ENCODE measurements around the gene RBM20.

RBM20 gene

DNA sequence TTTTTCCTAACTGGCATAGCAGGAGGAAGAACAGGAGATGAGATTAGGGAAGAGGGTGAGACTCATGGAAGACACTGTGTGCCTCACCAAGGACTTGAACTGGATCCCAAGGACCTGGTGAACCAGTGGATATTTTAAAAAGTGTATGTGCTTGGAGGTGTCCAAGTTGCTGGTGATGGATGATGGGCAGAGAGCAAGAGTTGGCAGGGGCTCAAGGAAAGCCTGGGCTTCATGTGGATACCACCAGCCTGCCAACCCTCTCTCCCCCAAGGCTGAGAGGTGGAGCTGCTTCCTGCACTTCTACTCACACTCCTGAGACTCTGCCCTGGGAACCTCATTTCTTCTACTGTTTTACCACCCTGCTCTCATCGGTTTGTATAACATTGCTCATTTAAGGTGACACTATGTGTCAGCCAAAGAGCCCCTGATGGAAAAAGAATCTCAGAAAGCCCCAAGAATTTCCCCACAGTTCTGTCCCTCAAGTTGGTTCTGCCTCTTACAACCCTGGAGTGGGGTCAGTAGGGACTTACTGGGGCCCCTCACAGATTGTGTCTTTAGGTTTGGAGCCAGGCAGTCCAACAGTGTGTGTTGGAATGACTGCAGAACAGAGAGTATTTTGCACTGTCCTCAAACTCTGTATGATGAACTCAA lies 171.3 kb downstream of the RBM20 start:
- DNase-seq (ENCODE audit: low read depth, low spot score), result no peak
- no peak overlapping the region for H3K4me3 ChIP-seq (ENCODE audit: low read depth, low read length)
- TF ChIP-seq, protein P1, sequence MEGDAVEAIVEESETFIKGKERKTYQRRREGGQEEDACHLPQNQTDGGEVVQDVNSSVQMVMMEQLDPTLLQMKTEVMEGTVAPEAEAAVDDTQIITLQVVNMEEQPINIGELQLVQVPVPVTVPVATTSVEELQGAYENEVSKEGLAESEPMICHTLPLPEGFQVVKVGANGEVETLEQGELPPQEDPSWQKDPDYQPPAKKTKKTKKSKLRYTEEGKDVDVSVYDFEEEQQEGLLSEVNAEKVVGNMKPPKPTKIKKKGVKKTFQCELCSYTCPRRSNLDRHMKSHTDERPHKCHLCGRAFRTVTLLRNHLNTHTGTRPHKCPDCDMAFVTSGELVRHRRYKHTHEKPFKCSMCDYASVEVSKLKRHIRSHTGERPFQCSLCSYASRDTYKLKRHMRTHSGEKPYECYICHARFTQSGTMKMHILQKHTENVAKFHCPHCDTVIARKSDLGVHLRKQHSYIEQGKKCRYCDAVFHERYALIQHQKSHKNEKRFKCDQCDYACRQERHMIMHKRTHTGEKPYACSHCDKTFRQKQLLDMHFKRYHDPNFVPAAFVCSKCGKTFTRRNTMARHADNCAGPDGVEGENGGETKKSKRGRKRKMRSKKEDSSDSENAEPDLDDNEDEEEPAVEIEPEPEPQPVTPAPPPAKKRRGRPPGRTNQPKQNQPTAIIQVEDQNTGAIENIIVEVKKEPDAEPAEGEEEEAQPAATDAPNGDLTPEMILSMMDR (IDR thresholded peaks at IDR 0.05; ENCODE audit: low read depth, low read length), result no peak
- in situ Hi-C loops (cut with HindIII; ENCODE audit: low sequenced_read_pairs), result no loop called here

DNA sequence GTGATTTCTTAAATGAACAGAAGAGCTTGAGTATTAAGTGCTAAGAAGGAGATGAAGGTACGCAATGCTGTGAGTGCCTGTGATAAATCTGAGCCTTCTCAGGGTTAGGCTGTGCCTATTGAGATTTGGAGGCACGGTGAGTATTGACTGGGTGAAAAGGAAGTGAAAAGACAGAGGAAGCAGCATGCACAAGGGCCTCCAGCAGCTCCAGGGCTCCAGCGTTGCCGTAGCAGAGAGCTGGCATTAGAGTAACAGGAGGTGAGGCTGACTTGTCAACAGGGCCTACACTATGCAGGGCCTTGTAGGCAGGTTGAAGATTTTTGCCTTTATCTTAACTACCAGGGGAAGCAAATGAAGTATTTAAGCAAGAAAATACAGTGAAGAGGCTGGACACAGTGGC lies 173.5 kb downstream of the RBM20 start:
- in situ Hi-C loops (cut with HindIII; ENCODE audit: low sequenced_read_pairs), result no loop called here

DNA sequence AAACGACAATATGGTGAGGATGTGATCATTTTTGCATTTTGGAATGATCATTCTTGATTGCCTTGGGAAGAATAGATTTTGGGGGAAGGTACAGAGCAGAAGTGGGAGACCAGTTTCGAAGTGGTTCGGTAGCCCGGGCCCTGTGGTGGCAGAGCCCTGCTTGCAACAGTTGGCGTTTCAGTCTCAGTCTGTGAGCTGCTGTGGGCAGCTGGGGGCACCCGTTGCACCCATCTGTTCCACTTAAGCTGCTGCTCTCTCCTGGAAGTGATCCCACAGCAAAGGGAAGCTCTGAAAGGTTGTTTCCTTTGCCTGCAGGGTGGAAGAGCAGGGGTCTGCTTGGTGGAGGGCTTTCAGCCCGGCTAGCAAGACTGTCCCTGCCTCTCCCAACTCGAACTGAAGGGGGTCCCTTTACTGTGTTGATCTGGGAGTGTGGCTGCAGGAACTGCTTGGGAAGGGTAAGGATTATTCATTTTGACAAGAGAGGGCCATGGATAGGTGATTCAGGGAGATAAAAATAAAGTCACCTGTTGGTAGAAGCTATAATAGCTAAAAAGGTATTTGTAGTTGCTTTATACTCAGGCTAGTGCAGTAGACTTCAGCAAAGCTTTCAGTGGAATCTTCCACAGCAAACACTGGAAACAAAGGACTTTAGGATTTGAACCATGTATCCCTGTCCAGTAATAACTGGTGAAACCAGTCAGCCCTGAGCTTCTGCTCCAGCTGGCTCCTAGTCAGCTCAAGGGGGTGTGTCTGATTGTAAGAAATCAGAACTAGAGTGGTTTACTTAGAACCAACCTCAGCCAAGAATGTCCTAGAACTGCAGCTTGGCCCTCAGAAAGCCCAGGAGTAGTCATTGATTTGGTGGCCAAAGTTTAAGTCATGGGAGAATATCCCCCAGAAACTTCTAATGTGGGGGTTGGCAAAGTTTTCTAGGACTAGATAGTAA lies 174.4 kb downstream of the RBM20 start:
- no peak overlapping the region for H3K4me3 ChIP-seq (ENCODE audit: low read depth, low read length)
- TF ChIP-seq, protein P1 (IDR thresholded peaks at IDR 0.05; ENCODE audit: low read depth, low read length), result no peak
- in situ Hi-C loops (cut with HindIII; ENCODE audit: low sequenced_read_pairs), result no loop called here
- DNase-seq (ENCODE audit: low read depth, low spot score), result no peak

More for the DNA sequence above, 173.5 kb downstream of the RBM20 start:
- H3K4me3 ChIP-seq (ENCODE audit: low read depth, low read length), result no peak overlapping the region
- TF ChIP-seq, protein P1 (IDR thresholded peaks at IDR 0.05; ENCODE audit: low read depth, low read length), result no peak
- DNase-seq (ENCODE audit: low read depth, low spot score), result no peak

DNA sequence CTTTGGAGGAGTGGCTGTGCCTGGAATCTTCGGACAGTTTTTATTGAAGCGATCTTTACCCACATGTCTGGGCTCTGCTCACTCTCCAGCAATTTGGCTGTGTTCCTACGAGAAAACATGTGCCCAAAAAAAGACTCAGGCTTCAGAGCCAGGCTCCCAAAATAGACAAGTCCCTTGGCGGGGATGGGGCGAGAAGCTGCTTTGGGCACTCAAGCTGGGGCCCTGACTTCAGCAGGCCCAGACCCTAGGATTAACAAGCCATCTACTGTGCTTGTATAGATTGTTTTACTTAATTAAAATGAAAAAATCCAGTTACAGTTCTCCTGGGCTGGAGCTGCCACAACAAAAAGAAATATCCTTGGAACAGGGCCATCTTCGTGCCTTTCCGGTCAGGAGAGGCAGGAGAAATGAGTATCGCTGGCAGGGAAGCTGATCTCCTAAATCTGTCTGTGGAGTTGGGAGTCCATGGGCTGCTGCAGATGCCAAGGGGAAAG lies 176.2 kb downstream of the RBM20 start:
- in situ Hi-C loops (cut with HindIII; ENCODE audit: low sequenced_read_pairs), result no loop called here
- TF ChIP-seq, protein P1 (IDR thresholded peaks at IDR 0.05; ENCODE audit: low read depth, low read length), result no peak
- no peak overlapping the region for H3K4me3 ChIP-seq (ENCODE audit: low read depth, low read length)
- DNase-seq (ENCODE audit: low read depth, low spot score), result no peak

DNA sequence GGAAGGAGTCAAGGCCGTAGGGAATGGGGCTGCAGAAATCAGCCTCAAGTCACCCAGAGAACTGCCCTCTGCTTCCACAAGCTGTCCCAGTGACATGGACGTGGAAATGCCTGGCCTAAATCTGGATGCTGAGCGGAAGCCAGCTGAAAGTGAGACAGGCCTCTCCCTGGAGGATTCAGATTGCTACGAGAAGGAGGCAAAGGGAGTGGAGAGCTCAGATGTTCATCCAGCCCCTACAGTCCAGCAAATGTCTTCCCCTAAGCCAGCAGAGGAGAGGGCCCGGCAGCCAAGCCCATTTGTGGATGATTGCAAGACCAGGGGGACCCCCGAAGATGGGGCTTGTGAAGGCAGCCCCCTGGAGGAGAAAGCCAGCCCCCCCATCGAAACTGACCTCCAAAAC lies 177.4 kb downstream of the RBM20 start:
- H3K4me3 ChIP-seq (ENCODE audit: low read depth, low read length), result no peak overlapping the region
- no peak for DNase-seq (ENCODE audit: low read depth, low spot score)
- TF ChIP-seq, protein P1 (IDR thresholded peaks at IDR 0.05; ENCODE audit: low read depth, low read length), result no peak
- in situ Hi-C loops (cut with HindIII; ENCODE audit: low sequenced_read_pairs), result no loop called here

DNA sequence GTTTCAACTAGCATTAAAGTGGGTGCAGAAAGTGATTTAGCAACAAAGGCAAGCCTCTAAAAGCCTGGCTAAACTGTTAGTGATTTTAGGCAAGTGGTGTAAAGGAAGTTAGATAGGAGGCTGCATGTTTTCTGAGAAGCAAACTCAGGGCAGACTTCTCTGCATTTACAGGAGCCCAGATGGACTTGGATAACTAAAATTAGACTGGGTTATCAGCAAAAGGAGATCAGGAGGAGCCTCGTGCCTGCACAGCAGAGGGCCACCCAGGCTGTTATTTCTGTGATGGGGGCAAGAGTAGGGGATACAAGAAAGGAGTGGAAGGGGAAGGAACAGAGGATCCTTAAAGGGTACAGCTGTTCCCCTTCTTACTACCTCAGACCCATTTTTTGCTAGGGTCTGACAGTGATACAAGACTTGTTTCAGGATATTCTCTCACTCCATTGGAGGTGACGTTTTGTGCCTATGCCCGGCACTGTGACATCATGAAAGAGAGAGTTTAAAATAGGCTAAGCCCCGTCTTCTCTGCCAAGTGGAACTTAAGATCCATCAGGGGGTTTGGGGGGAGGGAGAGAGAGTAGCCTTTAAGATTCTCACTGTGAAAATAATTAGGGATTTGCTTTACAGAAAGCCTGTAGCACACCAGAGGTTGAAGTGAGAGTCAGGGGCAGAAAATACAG lies 178.0 kb downstream of the RBM20 start:
- no peak for DNase-seq (ENCODE audit: low read depth, low spot score)
- TF ChIP-seq, protein P1 (IDR thresholded peaks at IDR 0.05; ENCODE audit: low read depth, low read length), result no peak
- no peak overlapping the region for H3K4me3 ChIP-seq (ENCODE audit: low read depth, low read length)
- in situ Hi-C loops (cut with HindIII; ENCODE audit: low sequenced_read_pairs), result no loop called here
